ENCODE data around the gene S100A6.
"Not testable (repeated sequence)": the region's sequence is repeated elsewhere in the genome, so short reads cannot be mapped to it uniquely, and the experiment has no call there.

S100A6 gene

GRCh38 chr1:153563483-153563901 is 27.7 kb upstream of the S100A6 start:
- DNase-seq, result no peak

- DNase-seq, result not testable (repeated sequence)
These were observed 26.2 kb upstream of the S100A6 start for GRCh38 chr1:153562021-153562420.

GRCh38 chr1:153561466-153561985 is 25.7 kb upstream of the S100A6 start:
- no peak for DNase-seq

GRCh38 chr1:153560771-153561465 is 25.1 kb upstream of the S100A6 start:
- DNase-seq, result no peak

GRCh38 chr1:153560241-153560640 is 24.4 kb upstream of the S100A6 start:
- no peak for DNase-seq

GRCh38 chr1:153557877-153558276 is 22.1 kb upstream of the S100A6 start:
- no peak for DNase-seq

- no peak for DNase-seq
These were observed 20.6 kb upstream of the S100A6 start for GRCh38 chr1:153556348-153556747.

- DNase-seq, result no peak
These were observed 18.2 kb upstream of the S100A6 start for GRCh38 chr1:153553830-153554541.

GRCh38 chr1:153553096-153553495 is 17.3 kb upstream of the S100A6 start:
- no peak for DNase-seq

- no peak for DNase-seq
These were observed 16.5 kb upstream of the S100A6 start for GRCh38 chr1:153552335-153552734.

- no peak for DNase-seq
These were observed 15.2 kb upstream of the S100A6 start for GRCh38 chr1:153550827-153551500.

GRCh38 chr1:153550398-153550758 is 14.6 kb upstream of the S100A6 start:
- DNase-seq, result no peak

GRCh38 chr1:153549741-153550397 is 14.1 kb upstream of the S100A6 start:
- DNase-seq, result no peak

- no peak for DNase-seq
These were observed 13.2 kb upstream of the S100A6 start, which contains the start of gene S100A3 for GRCh38 chr1:153548722-153549688. TSS of gene S100A3 (minus strand) at chr1:153549258. CDS start at chr1:153548485, 773 bp downstream.

GRCh38 chr1:153547560-153548551 is 12.1 kb upstream of the S100A6 start:
- DNase-seq, result no peak

- no peak for DNase-seq
These were observed 11.2 kb upstream of the S100A6 start for GRCh38 chr1:153546796-153547559.

- no peak for DNase-seq
These were observed 10.6 kb upstream of the S100A6 start for GRCh38 chr1:153546371-153546770.

- peak; percentile 44 for DNase-seq
These were observed 9.6 kb upstream of the S100A6 start, which contains the start of gene S100A4 for GRCh38 chr1:153545067-153546055. TSS of gene S100A4 (minus strand) at chr1:153545806. CDS start at chr1:153544794, 1,012 bp downstream.

Measured in NCI-H2029 treated with DMSO at 0.1 percent for 48 hours (cell line).